Keratinocyte (primary cell): ENCODE results near the gene DMXL2. TPM values are rescaled to one million over a fixed set of nuclear protein-coding genes. Genes with fewer than 3 reads are reported as not detected.

Source experiments
- DNase-seq: peaks from one replicate; pipeline ENCODE4 v3.0.0-alpha.2; 2011; ENCODE audit warnings: low read depth, missing footprints, low spot score
- FAIRE-seq: peaks from 2 replicates; lab custom pipeline; 2011; peaks lifted over from hg19 to GRCh38; lab: Jason Lieb, UNC
- H2AFZ ChIP-seq: 2 replicates; pipeline ENCODE4 v1.6.0; 2012; ENCODE audit warnings: low read length, control low read depth, inconsistent platforms; ENCODE audit not compliant: control insufficient read depth
- H3K27ac ChIP-seq: 2 replicates; pipeline ENCODE4 v1.5.1; 2011; ENCODE audit warnings: low read length; ENCODE audit not compliant: control insufficient read depth, insufficient read depth
- H3K27me3 ChIP-seq: 3 replicates; pipeline ENCODE4 v1.6.0; 2011; ENCODE audit warnings: low read length; ENCODE audit not compliant: control insufficient read depth, insufficient read depth; ENCODE audit errors: extremely low read depth
- H3K36me3 ChIP-seq, 2 experiments: 2 replicates in 1 of 2; 3 replicates in 1 of 2; pipeline ENCODE4 v1.5.1; 2011; ENCODE audit warnings: low read length in 2 of 2, mild to moderate bottlenecking in 1 of 2; ENCODE audit not compliant: control insufficient read depth in 2 of 2, insufficient read depth in 2 of 2; ENCODE audit errors: extremely low read depth in 1 of 2
- H3K4me1 ChIP-seq: 3 replicates; pipeline ENCODE4 v1.5.1; 2011; ENCODE audit warnings: low read length; ENCODE audit not compliant: control insufficient read depth, insufficient read depth; ENCODE audit errors: extremely low read depth
- H3K4me2 ChIP-seq: 3 replicates; pipeline ENCODE4 v1.6.0; 2011; ENCODE audit warnings: low read depth, low read length; ENCODE audit not compliant: control insufficient read depth, insufficient read depth; ENCODE audit errors: extremely low read depth
- H3K4me3 ChIP-seq, 3 experiments: fragments of 200-600 bp in 1 of 3; sonication (generic) in 1 of 3; 2 replicates in 2 of 3; 3 replicates in 1 of 3; pipeline ENCODE4 v1.5.1; 2011 to 2016; ENCODE audit warnings: low read length in 3 of 3, mild to moderate bottlenecking in 3 of 3, control low read depth in 2 of 3, inconsistent platforms in 1 of 3, low read depth in 1 of 3, mixed read lengths in 1 of 3, mixed run types in 1 of 3, moderate library complexity in 1 of 3; ENCODE audit not compliant: control insufficient read depth in 2 of 3, insufficient read depth in 2 of 3; ENCODE audit errors: extremely low read depth in 1 of 3
- H3K79me2 ChIP-seq: 2 replicates; pipeline ENCODE4 v1.6.0; 2012; ENCODE audit warnings: low read length; ENCODE audit not compliant: control insufficient read depth, insufficient read depth
- H3K9ac ChIP-seq: 3 replicates; pipeline ENCODE4 v1.6.0; 2011; ENCODE audit warnings: low read length; ENCODE audit not compliant: control insufficient read depth, insufficient read depth; ENCODE audit errors: extremely low read depth
- H3K9me1 ChIP-seq: 3 replicates; pipeline ENCODE4 v1.6.0; 2011; ENCODE audit warnings: low read length; ENCODE audit not compliant: control insufficient read depth, insufficient read depth; ENCODE audit errors: extremely low read depth
- H3K9me3 ChIP-seq: 2 replicates; pipeline ENCODE4 v1.5.1; 2012; ENCODE audit warnings: low read depth, low read length; ENCODE audit not compliant: control insufficient read depth
- H4K20me1 ChIP-seq: 3 replicates; pipeline ENCODE4 v1.6.0; 2011; ENCODE audit warnings: low read length; ENCODE audit not compliant: control insufficient read depth, insufficient read depth; ENCODE audit errors: extremely low read depth
- CTCF ChIP-seq, 3 experiments: IDR thresholded peaks in 1 of 3; conservative IDR thresholded peaks in 1 of 3; optimal IDR thresholded peaks in 1 of 3; 2 replicates in 2 of 3; 3 replicates in 1 of 3; pipeline versions ENCODE3 to v1.5.1; 2011; ENCODE audit warnings: low read length in 3 of 3, mild to moderate bottlenecking in 3 of 3, moderate library complexity in 2 of 3, control low read depth in 1 of 3, inconsistent platforms in 1 of 3; ENCODE audit not compliant: insufficient read depth in 2 of 3; ENCODE audit errors: extremely low read depth in 1 of 3
- EZH2 ChIP-seq: IDR thresholded peaks from one replicate; pipeline ENCODE4 v1.6.1; 2012; ENCODE audit warnings: inconsistent platforms, mild to moderate bottlenecking, low read length, moderate library complexity
- dilution Hi-C: fragments of 300-500 bp; cut with MboI; formaldehyde crosslinking; loops from one replicate; pipeline ENCODE4 v1.7.0; 2020; ENCODE audit warnings: low sequenced_read_pairs; ENCODE audit not compliant: extremely low pct_ligation_motif_present
- polyA plus RNA-seq, 5 experiments: library from polyadenylated mRNA; depleted of rRNA in 3 of 5; stranded (reverse) in 3 of 5; stranded (forward) in 1 of 5; unstranded in 1 of 5; fragments of >200 nt; gene quantifications; 1 replicate in 1 of 5; 2 replicates in 3 of 5; 3 replicates in 1 of 5; pipeline versions ENCODE4 v1.2.1 to v1.2.3, GENCODE V29; 2011 to 2012; ENCODE audit warnings: missing spikeins in 2 of 5, low read depth in 1 of 5, low replicate concordance in 1 of 5

DMXL2 gene
- polyA plus RNA-seq, 1 donor (not counting 4 experiments of a cell fraction or from before 2014, with no cell fraction given) = 14.9 TPM

DNA sequence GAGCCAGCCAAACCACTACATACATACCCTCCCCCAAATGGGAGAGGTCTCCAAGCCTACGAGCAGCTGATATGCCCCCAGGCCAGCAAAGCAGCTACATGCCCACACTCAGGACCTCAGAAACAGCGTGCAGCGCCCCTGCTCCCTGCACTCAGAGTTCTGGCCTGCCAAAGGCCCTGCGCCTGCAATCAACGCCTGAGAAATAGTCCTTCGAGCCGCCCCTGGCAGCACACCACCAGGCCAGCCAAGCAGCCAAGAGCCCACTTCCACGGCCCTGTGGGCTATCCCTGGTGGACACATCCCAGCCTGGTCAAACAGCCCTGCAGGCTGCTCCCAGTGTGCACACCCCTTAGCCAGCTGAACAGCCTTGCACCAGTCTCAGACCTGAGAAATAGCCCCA lies 139.1 kb downstream of the DMXL2 start:
- no peak for TF ChIP-seq CTCF (optimal IDR thresholded peaks at IDR 0.05 in 1 of 3, IDR thresholded peaks at IDR 0.05 in 1 of 3, conservative IDR thresholded peaks at IDR 0.05 in 1 of 3; ENCODE audit: extremely low read depth in 1 of 3, insufficient read depth in 2 of 3, low read length in 3 of 3)
- TF ChIP-seq EZH2 = no peak
- no peaks in the 10 kb centered on the region for H3K4me1 ChIP-seq
- no peak for DNase-seq
- no peak overlapping the region for H3K4me3 ChIP-seq
- FAIRE-seq = no peak
- no peak overlapping the region for H3K9ac ChIP-seq
- H3K4me2 ChIP-seq = no peak overlapping the region
- no peaks in the 10 kb centered on the region for H4K20me1 ChIP-seq
- no peaks in the 10 kb centered on the region for H3K79me2 ChIP-seq
- no peaks in the 10 kb centered on the region for H3K9me3 ChIP-seq
- no peaks in the 10 kb centered on the region for H3K9me1 ChIP-seq
- H3K36me3 ChIP-seq = peaks cover 0 to 1% of the 10 kb centered on the region in 2 experiments
- no peak overlapping the region for H2AFZ ChIP-seq
- dilution Hi-C loops = no loop called here
- no peak overlapping the region for H3K27ac ChIP-seq
- H3K27me3 ChIP-seq = no peaks in the 10 kb centered on the region

- Histone ChIP-seq H4K20me1 (no peaks in the 10 kb centered on the region), H3K4me2 (no peak overlapping the region), H3K79me2 (no peaks in the 10 kb centered on the region), H3K36me3 (no peaks in the 10 kb centered on the region), H3K4me1 (no peaks in the 10 kb centered on the region), H3K9me3 (no peaks in the 10 kb centered on the region), H3K27ac (no peak overlapping the region), H3K27me3 (no peaks in the 10 kb centered on the region), H3K9me1 (no peaks in the 10 kb centered on the region), H3K4me3 (no peak overlapping the region), H2AFZ (no peak overlapping the region), H3K9ac (no peak overlapping the region)
- DNase-seq (no peak), FAIRE-seq (no peak)
- TF ChIP-seq EZH2 (no peak), CTCF (optimal IDR thresholded peaks at IDR 0.05 in 1 of 3, IDR thresholded peaks at IDR 0.05 in 1 of 3, conservative IDR thresholded peaks at IDR 0.05 in 1 of 3; ENCODE audit: extremely low read depth in 1 of 3, insufficient read depth in 2 of 3, low read length in 3 of 3) (no peak)
- dilution Hi-C loops = no loop called here
Measured at GRCh38 chr15:51475736-51476135, 146.8 kb downstream of the DMXL2 start.
